WTC11 (cell line): ENCODE data around the gene IER3IP1. TPM values are rescaled to one million over a fixed set of nuclear protein-coding genes. Genes with fewer than 3 reads are reported as not detected.
"Not testable (repeated sequence)": the region's sequence is repeated elsewhere in the genome, so short reads cannot be mapped to it uniquely, and the experiment has no call there.

Source experiments
- ATAC-seq: fragments of 200-7000 bp; cut with Tn5 transposase; 2 replicates; pipeline ENCODE4 v1.10.0; 2021; ENCODE audit warnings: mild to moderate bottlenecking, moderate library complexity
- CTCF ChIA-PET: fragments of 300-600 bp; sonication (Branson Sonifier 250); formaldehyde crosslinking; loops from one replicate; lab custom pipeline; 2021; ENCODE audit warnings: antibody characterized with exemption; lab: Charles Lee
- POLR2A ChIA-PET: fragments of 350-600 bp; sonication (Branson Sonifier 250); formaldehyde crosslinking; loops from one replicate; lab custom pipeline; 2021; ENCODE audit warnings: antibody characterized with exemption; lab: Charles Lee
- DNase-seq: peaks from one replicate; pipeline ENCODE4 v3.0.0; 2021; ENCODE audit warnings: low spot score
- H3K27ac Mint-ChIP-seq: 2 replicates; pipeline ENCODE4 v1.8.0; 2021; ENCODE audit warnings: mixed read lengths
- H3K27me3 Mint-ChIP-seq: 2 replicates; pipeline ENCODE4 v1.8.0; 2021; ENCODE audit warnings: low read depth, mild to moderate bottlenecking, moderate library complexity, mixed read lengths
- H3K36me3 Mint-ChIP-seq: 2 replicates; pipeline ENCODE4 v1.8.0; 2021; ENCODE audit warnings: mixed read lengths
- H3K4me1 Mint-ChIP-seq: 2 replicates; pipeline ENCODE4 v1.8.0; 2022; ENCODE audit warnings: mixed read lengths
- H3K4me3 Mint-ChIP-seq: 2 replicates; pipeline ENCODE4 v1.8.0; 2021; ENCODE audit warnings: mild to moderate bottlenecking, moderate library complexity, mixed read lengths
- H3K9me3 Mint-ChIP-seq: 2 replicates; pipeline ENCODE4 v1.8.0; 2021; ENCODE audit warnings: mixed read lengths
- E2F5 ChIP-seq: sonication (generic); formaldehyde crosslinking; IDR thresholded peaks from 2 replicates; pipeline ENCODE4 v1.8.1; 2022; ENCODE audit warnings: mild to moderate bottlenecking, moderate library complexity, missing genetic modification reagents
- ESRRA ChIP-seq: sonication (generic); formaldehyde crosslinking; IDR thresholded peaks from 2 replicates; pipeline ENCODE4 v1.8.1; 2022; ENCODE audit warnings: mild to moderate bottlenecking, missing genetic modification reagents, borderline replicate concordance
- FOXP4 ChIP-seq: sonication (generic); formaldehyde crosslinking; IDR thresholded peaks from 2 replicates; pipeline ENCODE4 v1.8.0; 2022; ENCODE audit warnings: mild to moderate bottlenecking, missing genetic modification reagents
- GABPB1 ChIP-seq: sonication (generic); formaldehyde crosslinking; IDR thresholded peaks from 2 replicates; pipeline ENCODE4 v1.8.1; 2023; ENCODE audit warnings: mild to moderate bottlenecking, missing genetic modification reagents
- GRHL2 ChIP-seq: fragments of 250-450 bp; sonication (Bioruptor Pico); IDR thresholded peaks from 2 replicates; pipeline ENCODE4 v1.8.0; 2022; ENCODE audit warnings: mild to moderate bottlenecking, moderate library complexity; ENCODE audit not compliant: insufficient replicate concordance, severe bottlenecking
- JUN ChIP-seq: sonication (generic); formaldehyde crosslinking; IDR thresholded peaks from 2 replicates; pipeline ENCODE4 v1.8.0; 2023; ENCODE audit warnings: mild to moderate bottlenecking, missing genetic modification reagents
- PREB ChIP-seq: sonication (generic); formaldehyde crosslinking; IDR thresholded peaks from 2 replicates; pipeline ENCODE4 v1.8.1; 2022; ENCODE audit warnings: mild to moderate bottlenecking, missing genetic modification reagents, moderate library complexity, borderline replicate concordance
- SMAD4 ChIP-seq: sonication (generic); formaldehyde crosslinking; IDR thresholded peaks from 2 replicates; pipeline ENCODE4 v1.8.0; 2022; ENCODE audit warnings: mild to moderate bottlenecking, missing genetic modification reagents
- TEAD1 ChIP-seq: sonication (generic); formaldehyde crosslinking; IDR thresholded peaks from 2 replicates; pipeline ENCODE4 v1.8.0; 2022; ENCODE audit warnings: mild to moderate bottlenecking, missing genetic modification reagents
- TEAD4 ChIP-seq: sonication (generic); formaldehyde crosslinking; IDR thresholded peaks from 2 replicates; pipeline ENCODE4 v1.8.0; 2022; ENCODE audit warnings: mild to moderate bottlenecking, missing genetic modification reagents
- TP53 ChIP-seq: sonication (generic); formaldehyde crosslinking; IDR thresholded peaks from 2 replicates; pipeline ENCODE4 v1.8.1; 2023; ENCODE audit warnings: mild to moderate bottlenecking, missing genetic modification reagents
- ZNF317 ChIP-seq: sonication (generic); formaldehyde crosslinking; IDR thresholded peaks from 2 replicates; pipeline ENCODE4 v1.8.1; 2023; ENCODE audit warnings: low read depth, mild to moderate bottlenecking, moderate library complexity, missing genetic modification reagents, borderline replicate concordance
- ZNF416 ChIP-seq: fragments of 250-450 bp; sonication (Bioruptor Pico); IDR thresholded peaks from 2 replicates; pipeline ENCODE4 v1.9.0; 2021; ENCODE audit warnings: mild to moderate bottlenecking, inconsistent platforms
- ZSCAN18 ChIP-seq: fragments of 250-450 bp; sonication (Bioruptor Pico); IDR thresholded peaks from 2 replicates; pipeline ENCODE4 v2.1.2; 2022; ENCODE audit warnings: mild to moderate bottlenecking, moderate library complexity
- total RNA-seq: library from RNA; stranded (reverse); gene quantifications from 3 replicates; pipeline ENCODE4 v1.2.3, GENCODE V29; 2021
- TF ChIP-seq, protein P1 (sequence below): fragments of 250-450 bp; sonication (Bioruptor Pico); IDR thresholded peaks from 2 replicates; pipeline ENCODE4 v1.9.0; 2021; ENCODE audit warnings: mild to moderate bottlenecking, borderline replicate concordance
- TF ChIP-seq, protein P2 (sequence below): sonication (generic); formaldehyde crosslinking; IDR thresholded peaks from 2 replicates; pipeline ENCODE4 v1.8.0; 2023; ENCODE audit warnings: mild to moderate bottlenecking, missing genetic modification reagents

IER3IP1 gene
- total RNA-seq, 1 experiment from 2014 or later, result 7.7 TPM

GRCh38 chr18:47203626-47204464 lies 27.7 kb upstream of the IER3IP1 start (continued):
- TF ChIP-seq FOXP4 (CRISPR knock-in tag) (no peak), ZSCAN18 (no peak), TEAD1 (CRISPR knock-in tag) (no peak), E2F5 (no peak), GABPB1 (CRISPR knock-in tag) (no peak), PREB (CRISPR knock-in tag) (no peak), TEAD4 (CRISPR knock-in tag) (no peak), TP53 (CRISPR knock-in tag) (no peak), ZNF416 (CRISPR knock-in tag) (no peak)
- TF ChIP-seq, protein P1, sequence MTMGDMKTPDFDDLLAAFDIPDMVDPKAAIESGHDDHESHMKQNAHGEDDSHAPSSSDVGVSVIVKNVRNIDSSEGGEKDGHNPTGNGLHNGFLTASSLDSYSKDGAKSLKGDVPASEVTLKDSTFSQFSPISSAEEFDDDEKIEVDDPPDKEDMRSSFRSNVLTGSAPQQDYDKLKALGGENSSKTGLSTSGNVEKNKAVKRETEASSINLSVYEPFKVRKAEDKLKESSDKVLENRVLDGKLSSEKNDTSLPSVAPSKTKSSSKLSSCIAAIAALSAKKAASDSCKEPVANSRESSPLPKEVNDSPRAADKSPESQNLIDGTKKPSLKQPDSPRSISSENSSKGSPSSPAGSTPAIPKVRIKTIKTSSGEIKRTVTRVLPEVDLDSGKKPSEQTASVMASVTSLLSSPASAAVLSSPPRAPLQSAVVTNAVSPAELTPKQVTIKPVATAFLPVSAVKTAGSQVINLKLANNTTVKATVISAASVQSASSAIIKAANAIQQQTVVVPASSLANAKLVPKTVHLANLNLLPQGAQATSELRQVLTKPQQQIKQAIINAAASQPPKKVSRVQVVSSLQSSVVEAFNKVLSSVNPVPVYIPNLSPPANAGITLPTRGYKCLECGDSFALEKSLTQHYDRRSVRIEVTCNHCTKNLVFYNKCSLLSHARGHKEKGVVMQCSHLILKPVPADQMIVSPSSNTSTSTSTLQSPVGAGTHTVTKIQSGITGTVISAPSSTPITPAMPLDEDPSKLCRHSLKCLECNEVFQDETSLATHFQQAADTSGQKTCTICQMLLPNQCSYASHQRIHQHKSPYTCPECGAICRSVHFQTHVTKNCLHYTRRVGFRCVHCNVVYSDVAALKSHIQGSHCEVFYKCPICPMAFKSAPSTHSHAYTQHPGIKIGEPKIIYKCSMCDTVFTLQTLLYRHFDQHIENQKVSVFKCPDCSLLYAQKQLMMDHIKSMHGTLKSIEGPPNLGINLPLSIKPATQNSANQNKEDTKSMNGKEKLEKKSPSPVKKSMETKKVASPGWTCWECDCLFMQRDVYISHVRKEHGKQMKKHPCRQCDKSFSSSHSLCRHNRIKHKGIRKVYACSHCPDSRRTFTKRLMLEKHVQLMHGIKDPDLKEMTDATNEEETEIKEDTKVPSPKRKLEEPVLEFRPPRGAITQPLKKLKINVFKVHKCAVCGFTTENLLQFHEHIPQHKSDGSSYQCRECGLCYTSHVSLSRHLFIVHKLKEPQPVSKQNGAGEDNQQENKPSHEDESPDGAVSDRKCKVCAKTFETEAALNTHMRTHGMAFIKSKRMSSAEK (CRISPR knock-in tag), result no peak

GRCh38 chr18:47195961-47196360 lies 19.8 kb upstream of the IER3IP1 start:
- H3K36me3 Mint-ChIP-seq, DNase-seq, H3K27me3 Mint-ChIP-seq, H3K27ac Mint-ChIP-seq, POLR2A ChIA-PET, ATAC-seq, H3K9me3 Mint-ChIP-seq, H3K4me3 Mint-ChIP-seq, H3K4me1 Mint-ChIP-seq: not testable (repeated sequence)
- CTCF ChIA-PET, result interaction anchor here (1.1 to 1.6 kb wide), 3 partner anchors 9 to 50 kb away, joined by 3 to 8 read pairs (median 3); no protein-coding TSS in a partner anchor

- ChIA-PET POLR2A (no interaction called here), CTCF (interaction anchor here (1.9 kb wide), 1 partner anchor 13 kb away, joined by 11 read pairs; no protein-coding TSS in a partner anchor)
- ATAC-seq (no peak), DNase-seq (no peak)
- no peak overlapping the region for H3K4me3 Mint-ChIP-seq
- H3K9me3 Mint-ChIP-seq, result no peaks in the 10 kb centered on the region
- no peak overlapping the region for H3K27ac Mint-ChIP-seq
- peaks cover 6% of the 10 kb centered on the region for H3K27me3 Mint-ChIP-seq
- H3K36me3 Mint-ChIP-seq, result no peaks in the 10 kb centered on the region
- H3K4me1 Mint-ChIP-seq, result no peaks in the 10 kb centered on the region
- TF ChIP-seq JUN (CRISPR knock-in tag) (no peak), ESRRA (CRISPR knock-in tag) (no peak), SMAD4 (CRISPR knock-in tag) (no peak), ZNF317 (CRISPR knock-in tag) (no peak), GRHL2 (no peak), ZSCAN18 (no peak)
- TF ChIP-seq, protein P2, sequence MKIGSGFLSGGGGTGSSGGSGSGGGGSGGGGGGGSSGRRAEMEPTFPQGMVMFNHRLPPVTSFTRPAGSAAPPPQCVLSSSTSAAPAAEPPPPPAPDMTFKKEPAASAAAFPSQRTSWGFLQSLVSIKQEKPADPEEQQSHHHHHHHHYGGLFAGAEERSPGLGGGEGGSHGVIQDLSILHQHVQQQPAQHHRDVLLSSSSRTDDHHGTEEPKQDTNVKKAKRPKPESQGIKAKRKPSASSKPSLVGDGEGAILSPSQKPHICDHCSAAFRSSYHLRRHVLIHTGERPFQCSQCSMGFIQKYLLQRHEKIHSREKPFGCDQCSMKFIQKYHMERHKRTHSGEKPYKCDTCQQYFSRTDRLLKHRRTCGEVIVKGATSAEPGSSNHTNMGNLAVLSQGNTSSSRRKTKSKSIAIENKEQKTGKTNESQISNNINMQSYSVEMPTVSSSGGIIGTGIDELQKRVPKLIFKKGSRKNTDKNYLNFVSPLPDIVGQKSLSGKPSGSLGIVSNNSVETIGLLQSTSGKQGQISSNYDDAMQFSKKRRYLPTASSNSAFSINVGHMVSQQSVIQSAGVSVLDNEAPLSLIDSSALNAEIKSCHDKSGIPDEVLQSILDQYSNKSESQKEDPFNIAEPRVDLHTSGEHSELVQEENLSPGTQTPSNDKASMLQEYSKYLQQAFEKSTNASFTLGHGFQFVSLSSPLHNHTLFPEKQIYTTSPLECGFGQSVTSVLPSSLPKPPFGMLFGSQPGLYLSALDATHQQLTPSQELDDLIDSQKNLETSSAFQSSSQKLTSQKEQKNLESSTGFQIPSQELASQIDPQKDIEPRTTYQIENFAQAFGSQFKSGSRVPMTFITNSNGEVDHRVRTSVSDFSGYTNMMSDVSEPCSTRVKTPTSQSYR (CRISPR knock-in tag), result no peak
These were observed 15.8 kb upstream of the IER3IP1 start for GRCh38 chr18:47191961-47192360.
